Left colon (tissue), 2 donors: ENCODE results near the gene CD276. TPM values are rescaled to one million over a fixed set of nuclear protein-coding genes. Genes with fewer than 3 reads are reported as not detected.
"Not testable (repeated sequence)": the region's sequence is repeated elsewhere in the genome, so short reads cannot be mapped to it uniquely, and the experiment has no call there.

Source experiments
- ATAC-seq: fragments of 200-7000 bp; cut with Tn5 transposase; one replicate; pipeline ENCODE4 v1.9.1; 2020; ENCODE audit warnings: mild to moderate bottlenecking, moderate library complexity
- DNase-seq, 2 donors: peaks; one replicate each; pipeline ENCODE4 v3.0.0-alpha.2; 2020
- intact Hi-C, 2 donors: fragments of 100-400 bp; cut with DNase I in 1 of 2; cut with micrococcal nuclease in 1 of 2; formaldehyde crosslinking; loops; one replicate each; pipeline versions ENCODE4 v1.11.2 to v1.14.0; 2022; cut with DNase I, micrococcal nuclease
- long read RNA-seq: library from polyadenylated mRNA; unstranded; transcript quantifications from one replicate; pipeline ENCODE4 v2.0.0, GENCODE V29; 2021
- total RNA-seq, 2 donors: library from RNA; stranded (reverse); fragmentation: NEBNext Ultra II Directional; extraction: Animal tissue kit (Norgen Biotek cat#: 25700); gene quantifications; one replicate each; pipeline ENCODE4 v1.2.1, GENCODE V29; 2021
- donor health status: DM: no; HTN: no; CAD: no.
- donor health status: DM: yes; HTN: yes; CAD: no.

Gene CD276
- total RNA-seq, result 10 to 100 TPM; 38.6 to 41.6 TPM
- long read RNA-seq, partial matches to known transcripts, result 11 of 21 reads
- long read RNA-seq, other reads (novel, unspliced or antisense), result 7 of 21 reads

DNA sequence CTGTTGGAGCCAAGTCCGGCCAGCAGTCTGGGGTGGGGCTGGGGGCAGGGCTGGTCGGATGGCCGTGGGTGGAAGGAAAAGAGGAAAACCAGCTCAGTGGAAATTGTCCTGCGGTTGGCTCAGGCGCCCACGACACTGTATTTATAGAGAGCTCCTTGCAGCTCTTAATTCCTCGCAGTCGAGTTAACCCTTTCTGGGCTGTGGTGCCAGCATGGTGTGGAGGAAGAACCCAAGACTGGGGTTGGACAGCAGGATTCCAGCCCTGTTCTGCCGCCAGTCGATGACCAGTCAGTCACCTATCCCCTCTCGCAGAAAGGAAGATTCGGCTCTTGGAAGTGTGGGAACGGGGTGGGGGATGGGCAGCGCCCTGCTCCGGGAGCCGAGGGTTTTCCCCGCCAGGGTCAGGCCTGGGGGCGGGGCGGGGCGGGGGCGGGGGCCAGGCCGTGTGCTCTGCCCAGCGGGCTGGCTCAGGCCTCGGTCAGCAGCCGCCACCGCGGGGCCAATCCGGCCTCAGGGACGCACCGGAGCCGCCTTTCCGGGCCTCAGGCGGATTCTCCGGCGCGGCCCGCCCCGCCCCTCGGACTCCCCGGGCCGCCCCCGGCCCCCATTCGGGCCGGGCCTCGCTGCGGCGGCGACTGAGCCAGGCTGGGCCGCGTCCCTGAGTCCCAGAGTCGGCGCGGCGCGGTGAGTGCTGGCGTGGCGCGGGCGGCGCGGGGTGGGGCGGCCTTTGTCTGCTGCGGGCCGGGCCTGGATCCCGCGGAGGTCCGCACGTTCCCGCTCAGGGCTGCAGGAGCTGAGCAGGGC lies at the start of gene CD276:
TSS of gene CD276 (plus strand) at position 607 of the 804 bp plus-strand sequence. CDS start 15,257 bp downstream, outside the sequence.
- intact Hi-C loops, result no loop called here
- DNase-seq (peak; percentile 77 to 80), ATAC-seq (peak; percentile 87)

DNA sequence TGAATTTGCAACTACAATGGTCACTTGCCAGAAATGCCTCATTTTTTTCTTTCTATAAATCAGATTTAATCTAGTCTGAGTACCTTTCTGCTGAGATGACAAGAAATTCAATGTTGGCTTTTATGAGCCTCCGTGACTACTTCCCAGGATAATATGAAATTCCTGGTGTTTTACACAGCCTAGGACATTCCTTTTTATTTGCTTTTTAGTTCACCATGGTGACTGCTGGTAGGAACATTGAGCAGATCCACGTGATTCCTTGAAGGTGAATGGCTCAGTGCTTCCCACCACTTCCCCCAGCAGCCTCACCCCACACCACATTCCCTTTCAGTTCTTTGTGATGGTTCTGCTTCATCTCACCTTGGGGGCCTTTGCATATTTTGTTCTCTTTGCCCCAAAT lies 46.7 kb upstream of the CD276 start:
- ATAC-seq, result no peak
- no peak for DNase-seq
- intact Hi-C loops, result loop anchor here in 1 of 2 donors (2.0 kb wide), 1 partner anchor 77 kb away; no protein-coding TSS in a partner anchor

GRCh38 chr15:73639464-73639863 lies 44.7 kb upstream of the CD276 start:
- intact Hi-C loops, ATAC-seq: not testable (repeated sequence)
- DNase-seq, result peak in 1 of 2 donors; percentile 26

GRCh38 chr15:73647259-73648013 lies 36.7 kb upstream of the CD276 start:
- intact Hi-C loops, result no loop called here
- ATAC-seq (no peak), DNase-seq (no peak)

DNA sequence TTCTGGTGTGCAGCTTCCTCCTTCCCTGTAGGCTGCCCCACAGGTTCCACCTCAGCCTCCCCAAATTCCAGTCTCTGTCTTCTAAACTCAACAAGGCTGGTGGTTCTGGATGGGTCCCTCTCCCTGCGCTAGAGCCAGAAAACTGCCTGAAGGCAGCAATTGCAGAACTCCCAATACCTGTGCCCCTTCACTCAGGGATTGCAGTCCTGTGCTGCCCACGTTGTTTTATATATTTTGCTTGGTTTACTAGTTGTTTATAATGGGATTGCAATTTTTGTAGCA lies 36.2 kb upstream of the CD276 start:
- ATAC-seq (no peak), DNase-seq (no peak)
- intact Hi-C loops, result no loop called here

GRCh38 chr15:73650416-73651126 lies 33.6 kb upstream of the CD276 start:
- intact Hi-C loops, result no loop called here

DNA sequence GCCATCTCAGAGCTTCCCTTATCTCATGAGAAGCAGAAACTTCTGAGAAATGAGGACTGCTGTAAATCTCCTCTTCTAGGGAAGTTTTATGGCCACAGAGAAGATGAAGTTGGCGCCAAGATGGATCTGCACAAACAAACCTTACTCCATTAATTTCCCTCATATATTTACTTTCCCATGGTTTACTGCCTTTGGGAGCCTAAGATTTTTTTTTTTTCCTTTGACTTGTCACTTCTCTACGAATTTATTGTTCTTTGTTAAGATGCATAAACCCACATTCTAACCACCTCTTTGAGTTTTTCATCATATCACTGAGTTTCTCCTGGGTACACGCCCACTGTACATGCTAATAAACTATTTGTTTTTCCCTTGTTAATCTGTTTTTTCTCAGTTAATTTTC lies 29.5 kb upstream of the CD276 start:
- intact Hi-C loops, result no loop called here
- ATAC-seq (peak; percentile 66), DNase-seq (no peak)

More at GRCh38 chr15:73650416-73651126, 33.6 kb upstream of the CD276 start:
- no peak for DNase-seq
- ATAC-seq, result no peak

DNA sequence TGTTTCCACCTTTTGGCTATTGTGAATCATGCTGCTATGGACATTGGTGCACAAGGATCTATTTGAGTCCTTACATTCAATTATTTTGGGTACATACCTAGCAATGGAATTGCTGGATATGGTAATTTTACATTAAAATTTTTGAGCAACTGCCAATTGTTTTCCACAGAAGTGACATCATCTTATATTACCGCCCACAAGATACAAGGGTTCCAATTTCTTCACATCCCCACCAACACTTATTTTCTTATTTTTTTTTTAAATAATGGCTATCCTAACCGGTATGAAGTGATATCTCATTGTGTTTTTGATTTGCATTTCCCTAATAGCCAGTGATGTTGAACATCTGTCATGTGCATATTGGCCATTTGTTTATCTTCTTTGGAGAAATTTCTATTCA lies 28.5 kb upstream of the CD276 start:
- intact Hi-C loops, result no loop called here
- DNase-seq, result no peak
- no peak for ATAC-seq

- intact Hi-C loops, result no loop called here
- ATAC-seq (no peak), DNase-seq (no peak)
These were observed 25.5 kb upstream of the CD276 start for GRCh38 chr15:73658645-73659044.

DNA sequence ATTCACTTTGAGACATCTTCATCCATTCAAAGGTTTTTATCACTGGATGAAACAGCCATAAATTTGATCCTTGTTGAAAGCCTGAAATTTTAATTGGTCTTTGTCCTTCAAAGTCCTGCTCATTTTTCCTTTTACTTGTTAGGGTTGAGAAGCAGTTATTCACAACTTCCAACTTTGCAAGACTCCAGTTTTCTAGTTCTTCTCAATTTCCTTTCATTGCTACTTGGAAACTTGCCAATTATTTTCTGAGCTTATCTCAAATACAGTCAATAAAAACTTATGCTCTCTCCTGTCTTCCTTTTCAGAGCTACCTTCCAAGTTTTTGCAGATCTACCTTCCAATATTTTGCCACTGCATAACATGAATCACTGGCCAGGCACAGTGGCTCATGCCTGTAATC lies 23.7 kb upstream of the CD276 start:
- intact Hi-C loops, result no loop called here
- ATAC-seq (no peak), DNase-seq (no peak)

DNA sequence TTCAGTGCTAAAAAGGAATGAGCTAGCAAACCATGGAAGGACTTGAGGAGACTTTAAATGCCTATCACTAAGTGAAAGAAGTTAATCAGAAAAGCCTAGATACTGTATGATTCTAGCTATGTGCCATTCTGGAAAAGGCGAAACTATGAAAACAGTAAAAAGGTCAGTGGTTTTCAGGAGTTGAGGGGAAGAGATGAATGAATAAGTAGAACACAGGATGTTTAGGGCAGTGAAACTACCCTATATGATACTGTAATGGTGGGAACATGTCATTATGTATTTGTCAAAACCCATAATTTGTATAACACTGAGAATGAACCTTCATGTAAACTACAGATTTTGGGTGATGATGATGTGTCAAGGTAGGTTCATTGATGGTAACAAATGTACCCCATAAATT lies 9.6 kb upstream of the CD276 start:
- DNase-seq (no peak), ATAC-seq (no peak)
- intact Hi-C loops, result no loop called here

DNA sequence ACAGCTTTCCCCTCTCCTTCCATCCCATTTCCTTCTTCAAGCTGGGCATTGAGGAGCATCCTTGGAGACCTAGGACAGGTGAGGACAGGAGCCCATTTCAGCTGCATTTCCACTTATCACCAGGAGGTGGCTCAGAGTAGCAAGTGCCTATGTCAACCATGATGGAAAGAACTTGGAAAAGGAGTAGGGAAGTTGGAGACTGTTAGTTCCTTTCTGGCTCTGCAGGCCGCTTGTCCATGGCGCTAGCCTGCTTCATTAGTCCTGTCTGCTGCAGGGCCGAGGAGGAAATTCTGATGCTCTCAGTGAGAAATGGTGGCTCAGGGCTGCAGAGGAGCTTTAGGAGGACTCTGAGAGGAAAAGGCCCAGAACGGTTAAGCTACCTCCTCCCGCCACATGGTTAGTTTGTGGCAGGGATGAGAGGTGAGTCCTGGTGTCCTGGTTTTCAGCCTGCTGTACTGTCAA lies 7.0 kb upstream of the CD276 start:
- intact Hi-C loops, result no loop called here
- ATAC-seq, result peak; percentile 92
- DNase-seq, result peak; percentile 58 to 74

GRCh38 chr15:73677733-73678132 lies 6.5 kb upstream of the CD276 start:
- no peak for ATAC-seq
- no peak for DNase-seq
- intact Hi-C loops, result no loop called here

GRCh38 chr15:73678498-73678897 lies 5.7 kb upstream of the CD276 start:
- ATAC-seq (no peak), DNase-seq (no peak)
- intact Hi-C loops, result no loop called here

DNA sequence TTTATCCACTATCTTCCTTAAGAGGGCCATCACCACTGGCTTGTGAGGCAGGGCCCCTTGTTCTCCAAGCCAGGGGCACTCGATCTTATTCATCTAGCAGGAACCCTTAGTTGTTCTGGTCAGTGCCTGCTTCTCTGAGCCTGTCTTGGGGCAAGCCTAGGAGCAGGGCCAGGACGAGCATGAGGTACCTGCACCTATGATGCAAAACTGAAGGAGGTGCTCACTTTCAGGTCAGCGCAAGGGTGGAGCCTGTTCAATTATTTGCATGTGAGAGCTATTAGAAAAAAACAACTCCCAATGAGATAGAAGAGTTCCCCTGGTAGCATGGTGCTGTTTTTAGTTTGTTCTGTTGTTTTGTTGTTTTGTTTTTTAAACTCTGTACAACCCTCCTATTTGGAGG lies 5.0 kb upstream of the CD276 start:
- intact Hi-C loops, result no loop called here
- ATAC-seq, result no peak
- DNase-seq, result no peak

- DNase-seq, result no peak
- intact Hi-C loops, result no loop called here
- ATAC-seq, result no peak
These were observed 4.2 kb upstream of the CD276 start for GRCh38 chr15:73679964-73680363.

GRCh38 chr15:73680549-73680948 lies 3.6 kb upstream of the CD276 start:
- ATAC-seq (no peak), DNase-seq (no peak)
- intact Hi-C loops, result no loop called here

DNA sequence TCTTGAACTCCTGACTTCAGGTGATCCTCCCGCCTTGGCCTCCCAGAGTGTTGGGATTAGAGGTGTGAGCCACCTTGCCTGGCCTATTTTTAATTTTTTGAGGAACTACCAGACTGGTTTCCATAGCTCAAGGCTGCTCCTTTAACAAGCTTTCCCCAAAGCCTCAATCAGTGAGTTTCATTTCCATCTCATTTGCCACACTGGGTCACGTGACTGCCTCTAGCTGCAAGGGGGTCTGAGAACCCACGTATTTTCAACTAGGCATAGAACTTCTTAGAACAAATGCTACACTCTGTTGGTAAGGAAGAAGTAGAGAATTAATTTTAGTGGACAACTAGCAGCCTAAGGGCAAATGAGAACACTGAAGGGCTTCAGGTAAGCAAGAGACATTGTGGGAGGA lies 3.1 kb upstream of the CD276 start:
- no peak for DNase-seq
- intact Hi-C loops, result no loop called here
- ATAC-seq, result no peak

DNA sequence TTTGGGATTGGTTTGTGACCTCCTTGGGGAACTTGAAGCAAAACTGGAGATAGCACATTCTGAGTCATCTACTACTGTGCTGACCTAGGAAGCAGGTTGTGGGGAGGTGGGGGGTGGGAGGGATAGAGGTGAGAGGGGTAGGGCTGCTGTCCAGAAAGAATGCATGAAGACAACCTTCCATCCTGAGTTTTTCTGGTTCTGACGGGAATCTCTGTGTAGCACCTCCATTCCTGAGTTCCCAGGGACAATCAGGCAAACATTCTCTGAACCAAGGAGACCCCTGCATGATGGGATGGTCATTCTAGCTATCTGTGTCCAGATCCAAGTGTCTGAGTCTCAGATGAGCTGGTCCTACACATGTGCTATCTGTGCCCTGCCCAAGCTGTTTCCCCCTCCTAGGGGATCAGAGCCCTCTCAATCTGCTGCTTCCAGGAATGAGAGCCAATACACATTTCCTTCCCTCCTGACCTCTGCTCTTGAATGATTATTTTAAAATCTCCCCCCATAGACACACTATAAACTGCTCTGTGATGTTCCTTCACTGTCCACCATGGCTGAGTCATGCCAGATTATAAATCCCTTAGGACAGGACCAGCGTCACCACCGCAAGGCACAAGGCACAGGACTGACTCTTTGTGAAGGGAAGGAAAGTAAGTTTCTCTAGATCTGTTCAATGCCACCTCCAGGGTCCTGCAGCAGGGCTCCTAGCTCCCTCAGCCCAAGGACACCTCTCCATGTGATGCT lies 2.2 kb upstream of the CD276 start:
- DNase-seq, result no peak
- no peak for ATAC-seq
- intact Hi-C loops, result no loop called here
